ENCODE results near the gene RTF1. TPM values are rescaled to one million over a fixed set of nuclear protein-coding genes. Genes with fewer than 3 reads are reported as not detected.

RTF1 gene
- total RNA-seq, 2 donors from 2014 or later = 21.2 to 21.4 TPM

DNA sequence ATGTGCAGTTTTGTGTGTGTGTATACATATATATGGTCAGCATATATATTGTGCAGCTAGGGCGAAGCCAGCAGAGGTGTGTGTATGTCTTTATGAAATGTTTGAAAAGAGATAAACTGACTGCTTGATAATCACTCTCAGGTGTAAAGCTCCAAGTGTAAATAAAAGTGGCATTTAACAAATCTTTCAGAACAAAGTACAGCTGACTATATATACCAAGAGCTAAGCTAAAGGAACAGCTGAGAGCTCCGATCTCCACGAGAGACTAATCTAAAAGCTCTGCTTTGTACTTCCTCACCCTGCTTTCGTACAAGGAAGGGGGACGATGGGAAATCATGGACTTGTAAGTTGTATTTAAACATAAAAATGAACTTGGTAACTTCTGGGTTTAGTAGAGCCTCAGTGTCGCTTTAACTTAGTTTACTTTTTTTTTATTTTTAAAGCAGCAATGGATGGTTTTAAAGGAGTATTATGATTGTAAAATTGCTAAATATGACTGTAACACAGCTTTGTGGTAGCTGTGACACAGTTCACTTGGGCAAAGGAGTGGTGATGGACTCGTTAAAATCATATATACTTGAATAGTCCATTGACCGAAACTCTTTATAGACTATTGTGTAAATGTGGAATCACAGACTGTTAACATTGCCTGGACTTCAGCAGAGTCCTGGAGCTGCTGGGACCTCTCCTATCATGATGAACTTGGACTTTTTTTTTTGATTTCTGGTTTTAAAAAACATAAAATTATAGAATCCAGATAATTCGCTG, 65.4 kb downstream of the RTF1 start:
- Histone ChIP-seq H3K27me3 (no peaks in the 10 kb centered on the region), H3K4me1 (no peaks in the 10 kb centered on the region), H3K36me3 (peaks cover 52% of the 10 kb centered on the region), H3K27ac (no peak overlapping the region), H3K4me3 (no peak overlapping the region), H3K9me3 (no peaks in the 10 kb centered on the region)
- DNase-seq (ENCODE audit: low spot score) = no peak
- TF ChIP-seq, protein P1, sequence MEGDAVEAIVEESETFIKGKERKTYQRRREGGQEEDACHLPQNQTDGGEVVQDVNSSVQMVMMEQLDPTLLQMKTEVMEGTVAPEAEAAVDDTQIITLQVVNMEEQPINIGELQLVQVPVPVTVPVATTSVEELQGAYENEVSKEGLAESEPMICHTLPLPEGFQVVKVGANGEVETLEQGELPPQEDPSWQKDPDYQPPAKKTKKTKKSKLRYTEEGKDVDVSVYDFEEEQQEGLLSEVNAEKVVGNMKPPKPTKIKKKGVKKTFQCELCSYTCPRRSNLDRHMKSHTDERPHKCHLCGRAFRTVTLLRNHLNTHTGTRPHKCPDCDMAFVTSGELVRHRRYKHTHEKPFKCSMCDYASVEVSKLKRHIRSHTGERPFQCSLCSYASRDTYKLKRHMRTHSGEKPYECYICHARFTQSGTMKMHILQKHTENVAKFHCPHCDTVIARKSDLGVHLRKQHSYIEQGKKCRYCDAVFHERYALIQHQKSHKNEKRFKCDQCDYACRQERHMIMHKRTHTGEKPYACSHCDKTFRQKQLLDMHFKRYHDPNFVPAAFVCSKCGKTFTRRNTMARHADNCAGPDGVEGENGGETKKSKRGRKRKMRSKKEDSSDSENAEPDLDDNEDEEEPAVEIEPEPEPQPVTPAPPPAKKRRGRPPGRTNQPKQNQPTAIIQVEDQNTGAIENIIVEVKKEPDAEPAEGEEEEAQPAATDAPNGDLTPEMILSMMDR (IDR thresholded peaks at IDR 0.05) = no peak

DNA sequence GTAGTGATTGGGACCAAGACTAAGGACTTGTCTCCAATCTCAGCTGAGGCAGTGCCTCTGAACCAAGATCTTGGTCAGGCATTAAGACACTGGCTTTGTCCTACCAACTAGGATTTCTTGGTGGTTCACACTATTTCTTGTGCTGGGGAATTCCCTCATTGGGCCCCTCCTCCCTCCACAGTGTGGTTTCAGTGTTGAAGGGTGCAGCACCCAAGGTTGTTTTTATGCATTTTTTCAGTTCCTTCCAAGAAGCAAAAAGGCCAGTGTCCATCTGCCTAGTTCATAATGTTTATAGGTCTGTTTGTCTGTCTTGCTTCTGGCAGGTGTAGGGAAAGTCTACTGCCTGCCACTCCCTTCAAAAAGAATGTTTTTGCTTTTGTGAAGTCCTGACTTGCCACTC, 66.2 kb downstream of the RTF1 start:
- H3K27ac ChIP-seq = no peak overlapping the region

DNA sequence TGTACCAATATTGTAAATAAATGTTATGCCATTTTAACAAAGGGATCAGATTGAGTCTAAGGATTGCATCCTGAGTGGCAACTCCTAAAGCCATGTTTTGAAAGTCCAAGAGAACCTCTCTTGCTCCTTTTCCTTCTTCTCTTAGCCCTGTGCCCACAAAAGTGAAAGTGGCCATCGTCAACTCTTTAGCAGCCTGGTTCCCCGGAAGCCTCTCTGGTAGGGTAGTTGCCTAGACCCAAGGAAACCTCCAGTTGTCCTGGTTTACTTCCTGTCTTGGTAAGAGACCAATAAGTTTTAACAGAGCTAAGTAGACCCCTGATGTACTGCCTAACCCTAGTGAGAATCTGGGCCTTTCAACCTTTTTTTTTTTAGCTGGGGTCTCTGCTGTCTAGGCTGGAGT, 66.6 kb downstream of the RTF1 start:
- Histone ChIP-seq H3K27ac (no peak overlapping the region), H3K4me3 (no peak overlapping the region), H3K4me1 (no peaks in the 10 kb centered on the region), H3K9me3 (no peaks in the 10 kb centered on the region), H3K27me3 (no peaks in the 10 kb centered on the region), H3K36me3 (peaks cover 42% of the 10 kb centered on the region)
- DNase-seq (ENCODE audit: low spot score) = no peak
- TF ChIP-seq, protein P1 (IDR thresholded peaks at IDR 0.05) = no peak

More for the DNA sequence above, 66.2 kb downstream of the RTF1 start:
- Histone ChIP-seq H3K27me3 (no peaks in the 10 kb centered on the region), H3K4me1 (no peaks in the 10 kb centered on the region), H3K4me3 (no peak overlapping the region), H3K36me3 (peaks cover 44% of the 10 kb centered on the region), H3K9me3 (no peaks in the 10 kb centered on the region)
- DNase-seq (ENCODE audit: low spot score) = no peak
- TF ChIP-seq, protein P1 (IDR thresholded peaks at IDR 0.05) = no peak

DNA sequence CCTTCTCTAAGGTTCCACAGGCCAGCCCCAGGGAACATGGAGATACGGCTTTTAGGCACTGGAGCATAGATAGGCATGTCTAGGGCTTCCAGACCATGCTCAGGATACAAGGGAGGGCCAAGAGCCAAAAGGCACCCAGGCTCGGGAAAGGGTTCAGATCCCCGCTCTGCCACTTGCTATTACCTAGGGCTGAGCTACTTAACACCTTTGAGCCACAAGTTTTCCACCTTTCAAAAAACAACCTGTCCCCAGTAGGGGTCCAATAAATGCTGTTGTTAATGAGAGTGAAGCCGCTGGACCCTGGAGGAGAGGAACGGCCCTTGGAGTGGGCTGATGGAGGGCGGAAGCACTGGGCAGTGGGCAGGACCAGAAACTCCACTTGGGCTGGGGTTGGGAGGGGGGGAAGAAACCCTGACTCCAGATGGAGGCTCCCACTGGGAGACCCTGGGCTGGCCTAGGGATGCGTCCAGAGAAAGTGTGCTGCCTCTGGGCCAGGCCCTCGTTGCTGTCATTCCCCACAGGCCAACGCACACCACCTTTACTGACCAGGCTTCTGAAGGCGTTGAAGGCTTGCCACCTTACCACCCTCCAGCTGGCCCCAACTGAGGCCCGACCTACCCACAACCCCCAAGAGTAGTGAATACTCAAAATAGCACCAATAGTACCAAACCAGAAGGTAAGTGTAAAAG, 68.2 kb downstream of the RTF1 start:
- Histone ChIP-seq H3K4me1 (no peaks in the 10 kb centered on the region), H3K36me3 (peaks cover 26% of the 10 kb centered on the region), H3K4me3 (no peak overlapping the region), H3K27ac (no peak overlapping the region), H3K9me3 (no peaks in the 10 kb centered on the region), H3K27me3 (no peaks in the 10 kb centered on the region)
- no peak for DNase-seq (ENCODE audit: low spot score)
- TF ChIP-seq, protein P1 (IDR thresholded peaks at IDR 0.05) = no peak

DNA sequence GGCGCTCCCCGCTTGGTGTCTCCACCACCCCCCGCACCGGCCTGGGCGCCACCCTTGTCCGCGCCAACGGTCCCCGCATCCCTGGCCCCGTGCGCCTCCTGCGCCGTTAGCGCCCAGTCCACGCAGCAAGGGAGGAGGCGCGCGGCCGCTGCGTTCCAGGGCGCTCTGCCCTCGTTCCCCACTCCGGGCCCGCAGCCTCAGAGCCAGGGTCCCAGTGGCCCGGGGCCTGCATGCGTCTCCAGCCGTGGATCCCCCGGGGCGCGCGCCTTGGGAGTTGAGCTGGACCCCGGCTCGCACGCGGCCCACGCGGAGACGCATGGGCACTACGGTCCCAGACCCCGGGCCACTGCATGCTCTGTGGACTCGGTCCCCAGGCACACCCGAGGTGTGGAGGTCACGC, 69.4 kb downstream of the RTF1 start:
- no peak for DNase-seq (ENCODE audit: low spot score)
- Histone ChIP-seq H3K4me1 (no peaks in the 10 kb centered on the region), H3K27ac (no peak overlapping the region), H3K27me3 (no peaks in the 10 kb centered on the region), H3K36me3 (peaks cover 14% of the 10 kb centered on the region), H3K9me3 (no peaks in the 10 kb centered on the region), H3K4me3 (no peak overlapping the region)
- TF ChIP-seq, protein P1 (IDR thresholded peaks at IDR 0.05) = no peak
